Sigmoid colon (tissue), 3 donors: Measurements from ENCODE around the gene TENM4.

Experiments used
- POLR2A ChIP-seq, 2 donors: fragments of 450-650 bp; IDR thresholded peaks; one replicate each; pipeline ENCODE4 v1.6.1; 2016; ENCODE audit warnings: antibody characterized with exemption in 2 of 2, mild to moderate bottlenecking in 2 of 2, moderate library complexity in 2 of 2
- TF ChIP-seq, protein P1 (sequence below), 4 experiments: fragments of 450-650 bp in 3 of 4; fragments of 200-600 bp in 1 of 4; IDR thresholded peaks; one replicate each; pipeline ENCODE4 v1.5.1; 2016 to 2019; ENCODE audit warnings: antibody characterized with exemption in 4 of 4, mild to moderate bottlenecking in 3 of 4, moderate library complexity in 2 of 4

DNA sequence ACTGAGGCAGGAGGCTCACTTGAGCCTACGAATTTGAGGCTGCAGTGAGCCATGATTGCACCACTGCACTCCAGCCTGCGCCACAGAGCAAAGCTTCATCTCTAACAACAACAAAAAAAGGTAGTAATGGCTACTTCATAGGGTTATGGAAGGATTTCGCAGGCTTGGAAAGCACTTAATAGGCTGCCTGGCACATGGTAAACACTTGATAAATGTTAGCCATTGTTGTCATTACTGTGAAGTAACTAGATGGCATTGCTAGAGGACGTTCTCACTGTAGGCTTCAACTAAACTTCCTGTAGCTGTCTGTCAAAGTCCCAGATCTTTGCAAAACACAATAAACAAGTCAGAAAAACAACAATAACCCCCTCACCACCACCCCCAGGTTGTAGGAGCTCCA lies 508.9 kb downstream of the TENM4 start:
- no peak for TF ChIP-seq POLR2A (IDR thresholded peaks at IDR 0.05)
- TF ChIP-seq, protein P1, sequence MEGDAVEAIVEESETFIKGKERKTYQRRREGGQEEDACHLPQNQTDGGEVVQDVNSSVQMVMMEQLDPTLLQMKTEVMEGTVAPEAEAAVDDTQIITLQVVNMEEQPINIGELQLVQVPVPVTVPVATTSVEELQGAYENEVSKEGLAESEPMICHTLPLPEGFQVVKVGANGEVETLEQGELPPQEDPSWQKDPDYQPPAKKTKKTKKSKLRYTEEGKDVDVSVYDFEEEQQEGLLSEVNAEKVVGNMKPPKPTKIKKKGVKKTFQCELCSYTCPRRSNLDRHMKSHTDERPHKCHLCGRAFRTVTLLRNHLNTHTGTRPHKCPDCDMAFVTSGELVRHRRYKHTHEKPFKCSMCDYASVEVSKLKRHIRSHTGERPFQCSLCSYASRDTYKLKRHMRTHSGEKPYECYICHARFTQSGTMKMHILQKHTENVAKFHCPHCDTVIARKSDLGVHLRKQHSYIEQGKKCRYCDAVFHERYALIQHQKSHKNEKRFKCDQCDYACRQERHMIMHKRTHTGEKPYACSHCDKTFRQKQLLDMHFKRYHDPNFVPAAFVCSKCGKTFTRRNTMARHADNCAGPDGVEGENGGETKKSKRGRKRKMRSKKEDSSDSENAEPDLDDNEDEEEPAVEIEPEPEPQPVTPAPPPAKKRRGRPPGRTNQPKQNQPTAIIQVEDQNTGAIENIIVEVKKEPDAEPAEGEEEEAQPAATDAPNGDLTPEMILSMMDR (IDR thresholded peaks at IDR 0.05): no peak
